SHP77 treated with DMSO at 0.1 percent for 48 hours (cell line): Measurements from ENCODE around the gene HSPH1.

Experiments used
- DNase-seq: peaks from one replicate; lab custom pipeline; 2025; lab: John Stamatoyannopoulos, UW

The HSPH1 gene

GRCh38 chr13:31161557-31162150, at the start of gene HSPH1:
HSPH1 (minus strand) TSS chr13:31161904; CDS start chr13:31161582, 322 bp downstream.
- DNase-seq, result peak; percentile 96

- DNase-seq, result no peak
These were observed 48.1 kb upstream of the HSPH1 start for GRCh38 chr13:31209841-31210210.

- DNase-seq, result peak; percentile 60
These were observed 47.6 kb upstream of the HSPH1 start for GRCh38 chr13:31209172-31209840.

GRCh38 chr13:31208559-31209122, 46.9 kb upstream of the HSPH1 start:
- DNase-seq, result no peak

GRCh38 chr13:31207661-31208552, 46.2 kb upstream of the HSPH1 start:
- DNase-seq, result no peak

- no peak for DNase-seq
These were observed 42.9 kb upstream of the HSPH1 start for GRCh38 chr13:31204592-31204991.

GRCh38 chr13:31201341-31202031, 39.8 kb upstream of the HSPH1 start:
- no peak for DNase-seq

- no peak for DNase-seq
These were observed 38.9 kb upstream of the HSPH1 start for GRCh38 chr13:31200637-31200971.

GRCh38 chr13:31199849-31200636, 38.3 kb upstream of the HSPH1 start, which contains the start of gene B3GLCT:
B3GLCT (plus strand) TSS chr13:31199975; CDS start chr13:31200085, 110 bp downstream.
- peak; percentile 42 for DNase-seq

GRCh38 chr13:31199527-31199848, 37.8 kb upstream of the HSPH1 start:
- no peak for DNase-seq

- DNase-seq, result no peak
These were observed 36.8 kb upstream of the HSPH1 start for GRCh38 chr13:31198519-31198918.

- no peak for DNase-seq
These were observed 35.3 kb upstream of the HSPH1 start for GRCh38 chr13:31196992-31197391.

GRCh38 chr13:31195616-31196015, 33.9 kb upstream of the HSPH1 start:
- DNase-seq, result no peak

- DNase-seq, result no peak
These were observed 30.6 kb upstream of the HSPH1 start for GRCh38 chr13:31192306-31192705.

GRCh38 chr13:31191748-31192147, 30.0 kb upstream of the HSPH1 start:
- no peak for DNase-seq

- DNase-seq, result no peak
These were observed 23.4 kb upstream of the HSPH1 start for GRCh38 chr13:31184981-31185645.

- DNase-seq, result no peak
These were observed 22.7 kb upstream of the HSPH1 start for GRCh38 chr13:31184451-31184850.

GRCh38 chr13:31182987-31183386, 21.3 kb upstream of the HSPH1 start:
- no peak for DNase-seq

- DNase-seq, result no peak
These were observed 18.1 kb upstream of the HSPH1 start for GRCh38 chr13:31179754-31180153.

- no peak for DNase-seq
These were observed 17.5 kb upstream of the HSPH1 start for GRCh38 chr13:31179241-31179640.
